Testis (tissue), 2 donors: ENCODE data around the gene CERKL.

ENCODE experiments used
- CTCF ChIP-seq, 3 experiments: fragments of 450-650 bp in 2 of 3; fragments of 200-600 bp in 1 of 3; sonication (generic) in 1 of 3; IDR thresholded peaks; one replicate each; pipeline ENCODE4 v1.5.1; 2016 to 2019; ENCODE audit warnings: antibody characterized with exemption in 3 of 3, mild to moderate bottlenecking in 2 of 3, moderate library complexity in 1 of 3
- POLR2A ChIP-seq: fragments of 450-650 bp; IDR thresholded peaks from one replicate; pipeline ENCODE4 v1.6.1; 2017; ENCODE audit warnings: antibody characterized with exemption, mild to moderate bottlenecking, moderate library complexity

GRCh38 chr2:181660181-181660580 is 3.3 kb upstream of the CERKL start:
- TF ChIP-seq CTCF (IDR thresholded peaks at IDR 0.05) (no peak), POLR2A (no peak)
